ENCODE data around the gene SMARCD3. TPM values are rescaled to one million over a fixed set of nuclear protein-coding genes. Genes with fewer than 3 reads are reported as not detected.

The SMARCD3 gene
- total and polyA plus RNA-seq, 2 of the 13 experiments (the other 11 are each of a cell fraction or from before 2014, with no cell fraction given): 0.20 to 0.62 TPM

GRCh38 chr7:151232091-151232916 is 16.2 kb downstream of the SMARCD3 start, which contains the start of gene CHPF2 (continued):
- no peak for TF ChIP-seq SNAPC5 (CRISPR knock-in tag; IDR thresholded peaks at IDR 0.05; ENCODE audit: borderline replicate concordance)
- TF ChIP-seq POLR2AphosphoS5 (IDR thresholded peaks at IDR 0.05; ENCODE audit: low read depth, low read length): peak; percentile 69
- peak; percentile 48; the same call in 1 of the 2 replicates for TF ChIP-seq ZNF580 (CRISPR knock-in tag; IDR thresholded peaks at IDR 0.05; ENCODE audit: borderline replicate concordance, low read depth)
- TF ChIP-seq ZNF12 (CRISPR knock-in tag; IDR thresholded peaks at IDR 0.05): no peak; the same call in 1 of the 2 replicates
- TF ChIP-seq HMGXB4 (CRISPR knock-in tag; IDR thresholded peaks at IDR 0.05; ENCODE audit: borderline replicate concordance in 1 of 2, low read depth in 1 of 2): peak in 1 of 2 experiments; percentile 72; a peak in 2 of 4 replicates
- TF ChIP-seq TFDP2 (CRISPR knock-in tag; IDR thresholded peaks at IDR 0.05): peak; percentile 41; the same call in 1 of the 2 replicates
- peak; percentile 79; the same call in 1 of the 2 replicates for TF ChIP-seq MTF2 (CRISPR knock-in tag; IDR thresholded peaks at IDR 0.05; ENCODE audit: borderline replicate concordance)
- TF ChIP-seq SOX6 (IDR thresholded peaks at IDR 0.05): no peak
- TF ChIP-seq SOX6 (CRISPR knock-in tag; IDR thresholded peaks at IDR 0.05): peak; percentile 39
- TF ChIP-seq ZNF354B (CRISPR knock-in tag; IDR thresholded peaks at IDR 0.05): no peak
- TF ChIP-seq UBTF (CRISPR knock-in tag; IDR thresholded peaks at IDR 0.05): peak; percentile 54
- no peak for TF ChIP-seq ZNF460 (CRISPR knock-in tag; IDR thresholded peaks at IDR 0.05; ENCODE audit: borderline replicate concordance)
- TF ChIP-seq ZSCAN21 (CRISPR knock-in tag; IDR thresholded peaks at IDR 0.05; ENCODE audit: borderline replicate concordance): peak; percentile 49; the same call in 1 of the 2 replicates
- TF ChIP-seq ZBTB8A (CRISPR knock-in tag; IDR thresholded peaks at IDR 0.05; ENCODE audit: borderline replicate concordance, low read depth): no peak
- peak; percentile 48; the same call in 1 of the 2 replicates for TF ChIP-seq MEIS1 (CRISPR knock-in tag; IDR thresholded peaks at IDR 0.05; ENCODE audit: borderline replicate concordance)
- peak; percentile 38; the same call in 1 of the 2 replicates for TF ChIP-seq ZNF710 (CRISPR knock-in tag; IDR thresholded peaks at IDR 0.05; ENCODE audit: borderline replicate concordance)

Measured in HepG2 (cell line).